H1 (cell line): ENCODE results near the gene NSL1.

Source experiments
- CHD2 ChIP-seq: IDR thresholded peaks from 2 replicates; pipeline ENCODE4 v1.6.1; 2012; ENCODE audit warnings: low read length, improper control_type of control experiment
- CTCF ChIP-seq, 3 experiments: IDR thresholded peaks; 1 replicate in 2 of 3; 2 replicates in 1 of 3; pipeline versions ENCODE4 v1.5.1 to v1.6.1; 2011; ENCODE audit warnings: low read length in 3 of 3, mild to moderate bottlenecking in 3 of 3, inconsistent platforms in 2 of 3, low read depth in 1 of 3, moderate library complexity in 1 of 3; ENCODE audit not compliant: insufficient read depth in 1 of 3; ENCODE audit errors: control extremely low read depth in 1 of 3
- EZH2 ChIP-seq: fragments of 200-600 bp; sonication (generic); IDR thresholded peaks from 2 replicates; pipeline ENCODE4 v1.7.1; 2012; ENCODE audit warnings: low read depth, mild to moderate bottlenecking, moderate library complexity, low read length, inconsistent platforms; ENCODE audit not compliant: severe bottlenecking
- POLR2A ChIP-seq, 2 experiments: IDR thresholded peaks; 1 replicate in 1 of 2; 2 replicates in 1 of 2; pipeline ENCODE4 v1.6.1; 2011; ENCODE audit warnings: low read depth in 2 of 2, low read length in 2 of 2, mild to moderate bottlenecking in 2 of 2; ENCODE audit errors: control extremely low read depth in 1 of 2
- POLR2AphosphoS5 ChIP-seq: IDR thresholded peaks from 2 replicates; pipeline ENCODE4 v1.6.1; 2011; ENCODE audit warnings: low read depth, low read length
- SRF ChIP-seq: IDR thresholded peaks from 2 replicates; pipeline ENCODE4 v1.6.1; 2011; ENCODE audit warnings: mild to moderate bottlenecking, low read depth, low read length, moderate library complexity

DNA sequence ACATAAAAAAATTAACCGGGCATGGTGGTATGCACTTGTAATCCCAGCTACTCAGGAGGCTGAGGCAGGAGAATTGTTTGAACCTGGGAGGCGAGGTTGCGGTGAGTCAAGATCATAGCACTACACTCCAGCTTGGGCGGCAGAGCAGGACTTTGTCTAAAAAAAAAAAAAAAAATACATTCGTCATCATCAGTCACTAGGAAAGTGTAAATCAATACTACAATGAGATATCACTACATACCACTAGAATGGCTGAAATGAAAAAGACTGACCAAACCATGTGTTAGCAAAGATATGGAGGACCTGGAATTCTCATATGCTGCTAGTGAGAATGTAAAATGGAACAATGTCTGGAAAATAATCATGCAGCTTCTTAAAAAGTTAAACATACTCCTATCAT, 46.6 kb upstream of the NSL1 start:
- no peak for TF ChIP-seq CHD2
- no peak for TF ChIP-seq POLR2AphosphoS5
- no peak for TF ChIP-seq CTCF (IDR thresholded peaks at IDR 0.05; ENCODE audit: control extremely low read depth in 1 of 3, insufficient read depth in 1 of 3, low read depth in 1 of 3, low read length in 3 of 3)
- no peak for TF ChIP-seq POLR2A (IDR thresholded peaks at IDR 0.05; ENCODE audit: control extremely low read depth in 1 of 2, low read depth in 2 of 2, low read length in 2 of 2)
- no peak for TF ChIP-seq EZH2
- TF ChIP-seq SRF = no peak
